ENCODE results near the gene USP47. TPM values are rescaled to one million over a fixed set of nuclear protein-coding genes. Genes with fewer than 3 reads are reported as not detected.

USP47 gene
- total and polyA plus RNA-seq, 2 of the 13 experiments (the other 11 are each of a cell fraction or from before 2014, with no cell fraction given) = 12.2 to 52.7 TPM

DNA sequence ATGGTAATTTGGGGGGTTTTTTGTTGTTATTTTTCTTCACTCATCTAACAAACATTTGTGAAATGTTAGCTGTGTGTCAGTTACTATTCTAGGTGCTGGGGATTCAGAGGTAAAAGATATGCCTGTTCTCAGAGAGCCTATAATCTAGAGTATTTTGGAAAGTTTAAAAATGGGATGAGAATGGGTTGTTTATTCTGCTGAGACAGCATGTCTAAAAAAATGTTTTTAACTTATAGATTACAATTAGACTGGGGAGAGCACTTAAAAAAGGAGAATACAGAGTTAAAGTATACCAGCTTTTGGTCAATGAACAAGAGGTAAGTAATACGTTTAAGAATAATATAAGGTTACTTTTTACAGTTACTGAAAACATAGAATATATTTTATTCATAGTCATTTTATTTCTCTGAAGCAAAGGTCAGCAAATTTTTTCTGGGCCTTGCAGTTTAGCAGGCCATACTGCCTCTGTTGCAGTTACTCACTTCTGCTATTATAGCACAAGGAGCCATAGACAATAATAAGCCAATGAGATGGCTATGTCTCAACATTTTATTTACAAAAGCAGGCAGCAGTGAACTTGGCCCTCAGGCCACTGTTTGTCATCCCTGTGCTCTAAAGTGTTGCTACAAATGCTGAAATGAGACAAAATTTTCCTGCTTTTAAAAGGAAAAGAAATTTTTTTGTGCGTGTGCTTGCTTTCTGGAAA lies 106.6 kb downstream of the USP47 start (continued):
- TF ChIP-seq KDM5B (CRISPR knock-in tag; IDR thresholded peaks at IDR 0.05; ENCODE audit: borderline replicate concordance) (no peak), ZMYM2 (CRISPR knock-in tag; IDR thresholded peaks at IDR 0.05) (no peak)

DNA sequence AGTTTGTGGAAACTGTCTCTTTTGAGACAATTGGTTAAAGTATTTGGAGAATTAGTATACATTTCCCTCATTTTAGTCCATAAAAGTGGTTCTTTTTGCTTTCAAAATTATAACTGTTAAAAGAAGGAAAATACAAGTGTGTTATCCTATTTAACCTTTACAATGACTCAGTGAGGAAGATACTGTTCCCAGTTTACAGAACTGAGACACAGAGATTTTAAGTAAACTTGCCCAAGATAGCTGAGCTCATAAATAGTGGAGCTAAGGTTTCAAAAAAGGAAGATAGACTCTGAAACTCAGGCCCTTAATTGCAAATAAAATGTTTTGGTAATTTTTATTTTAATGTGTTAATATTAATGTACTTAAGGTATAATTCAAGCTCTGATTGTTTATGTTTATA lies 107.7 kb downstream of the USP47 start:
- H3K27ac ChIP-seq (ENCODE audit: extremely low read length, insufficient read depth, low read length) = no peak overlapping the region
- ATAC-seq = no peak
- CTCF ChIA-PET (ENCODE audit: low intra/inter-chr PET ratio, low total read pairs) = no interaction called here

More for the DNA sequence above, 107.7 kb downstream of the USP47 start:
- no peak overlapping the region for H2AFZ ChIP-seq (ENCODE audit: low read length)
- intact Hi-C loops (cut with micrococcal nuclease; ENCODE audit: unreplicated experiment) = no loop called here
- peaks cover 3% of the 10 kb centered on the region; the same call in 1 of the 2 replicates for H4K20me1 ChIP-seq (ENCODE audit: insufficient read depth, low read length)
- no peak overlapping the region for H3K9ac ChIP-seq (ENCODE audit: insufficient read depth, low read depth, low read length)
- H3K79me2 ChIP-seq (ENCODE audit: insufficient read depth, low read length) = no peaks in the 10 kb centered on the region
- H3K4me3 ChIP-seq (replicated peaks in 1 of 3; ENCODE audit: insufficient read depth in 1 of 3, low read depth in 2 of 3, low read length in 3 of 3) = no peak overlapping the region
- H3K4me2 ChIP-seq (ENCODE audit: low read depth, low read length) = no peak overlapping the region
- BruUV-seq (replicated peaks) = no TSS peak
- in situ Hi-C loops (cut with HindIII; ENCODE audit: extremely low pct_ligation_motif_present, low pct_unique_long_range_greater_than_20kb) = no loop called here
- POLR2A ChIA-PET = no interaction called here
- TF ChIP-seq KMT2A (CRISPR knock-in tag; IDR thresholded peaks at IDR 0.05) (no peak), HMGA1 (CRISPR knock-in tag; conservative IDR thresholded peaks at IDR 0.05) (no peak), ZNF235 (CRISPR knock-in tag; IDR thresholded peaks at IDR 0.05; ENCODE audit: borderline replicate concordance) (no peak)
- TF ChIP-seq, protein P1, sequence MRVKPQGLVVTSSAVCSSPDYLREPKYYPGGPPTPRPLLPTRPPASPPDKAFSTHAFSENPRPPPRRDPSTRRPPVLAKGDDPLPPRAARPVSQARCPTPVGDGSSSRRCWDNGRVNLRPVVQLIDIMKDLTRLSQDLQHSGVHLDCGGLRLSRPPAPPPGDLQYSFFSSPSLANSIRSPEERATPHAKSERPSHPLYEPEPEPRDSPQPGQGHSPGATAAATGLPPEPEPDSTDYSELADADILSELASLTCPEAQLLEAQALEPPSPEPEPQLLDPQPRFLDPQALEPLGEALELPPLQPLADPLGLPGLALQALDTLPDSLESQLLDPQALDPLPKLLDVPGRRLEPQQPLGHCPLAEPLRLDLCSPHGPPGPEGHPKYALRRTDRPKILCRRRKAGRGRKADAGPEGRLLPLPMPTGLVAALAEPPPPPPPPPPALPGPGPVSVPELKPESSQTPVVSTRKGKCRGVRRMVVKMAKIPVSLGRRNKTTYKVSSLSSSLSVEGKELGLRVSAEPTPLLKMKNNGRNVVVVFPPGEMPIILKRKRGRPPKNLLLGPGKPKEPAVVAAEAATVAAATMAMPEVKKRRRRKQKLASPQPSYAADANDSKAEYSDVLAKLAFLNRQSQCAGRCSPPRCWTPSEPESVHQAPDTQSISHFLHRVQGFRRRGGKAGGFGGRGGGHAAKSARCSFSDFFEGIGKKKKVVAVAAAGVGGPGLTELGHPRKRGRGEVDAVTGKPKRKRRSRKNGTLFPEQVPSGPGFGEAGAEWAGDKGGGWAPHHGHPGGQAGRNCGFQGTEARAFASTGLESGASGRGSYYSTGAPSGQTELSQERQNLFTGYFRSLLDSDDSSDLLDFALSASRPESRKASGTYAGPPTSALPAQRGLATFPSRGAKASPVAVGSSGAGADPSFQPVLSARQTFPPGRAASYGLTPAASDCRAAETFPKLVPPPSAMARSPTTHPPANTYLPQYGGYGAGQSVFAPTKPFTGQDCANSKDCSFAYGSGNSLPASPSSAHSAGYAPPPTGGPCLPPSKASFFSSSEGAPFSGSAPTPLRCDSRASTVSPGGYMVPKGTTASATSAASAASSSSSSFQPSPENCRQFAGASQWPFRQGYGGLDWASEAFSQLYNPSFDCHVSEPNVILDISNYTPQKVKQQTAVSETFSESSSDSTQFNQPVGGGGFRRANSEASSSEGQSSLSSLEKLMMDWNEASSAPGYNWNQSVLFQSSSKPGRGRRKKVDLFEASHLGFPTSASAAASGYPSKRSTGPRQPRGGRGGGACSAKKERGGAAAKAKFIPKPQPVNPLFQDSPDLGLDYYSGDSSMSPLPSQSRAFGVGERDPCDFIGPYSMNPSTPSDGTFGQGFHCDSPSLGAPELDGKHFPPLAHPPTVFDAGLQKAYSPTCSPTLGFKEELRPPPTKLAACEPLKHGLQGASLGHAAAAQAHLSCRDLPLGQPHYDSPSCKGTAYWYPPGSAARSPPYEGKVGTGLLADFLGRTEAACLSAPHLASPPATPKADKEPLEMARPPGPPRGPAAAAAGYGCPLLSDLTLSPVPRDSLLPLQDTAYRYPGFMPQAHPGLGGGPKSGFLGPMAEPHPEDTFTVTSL (CRISPR knock-in tag; IDR thresholded peaks at IDR 0.05; ENCODE audit: borderline replicate concordance) = no peak
- TF ChIP-seq, protein P2, sequence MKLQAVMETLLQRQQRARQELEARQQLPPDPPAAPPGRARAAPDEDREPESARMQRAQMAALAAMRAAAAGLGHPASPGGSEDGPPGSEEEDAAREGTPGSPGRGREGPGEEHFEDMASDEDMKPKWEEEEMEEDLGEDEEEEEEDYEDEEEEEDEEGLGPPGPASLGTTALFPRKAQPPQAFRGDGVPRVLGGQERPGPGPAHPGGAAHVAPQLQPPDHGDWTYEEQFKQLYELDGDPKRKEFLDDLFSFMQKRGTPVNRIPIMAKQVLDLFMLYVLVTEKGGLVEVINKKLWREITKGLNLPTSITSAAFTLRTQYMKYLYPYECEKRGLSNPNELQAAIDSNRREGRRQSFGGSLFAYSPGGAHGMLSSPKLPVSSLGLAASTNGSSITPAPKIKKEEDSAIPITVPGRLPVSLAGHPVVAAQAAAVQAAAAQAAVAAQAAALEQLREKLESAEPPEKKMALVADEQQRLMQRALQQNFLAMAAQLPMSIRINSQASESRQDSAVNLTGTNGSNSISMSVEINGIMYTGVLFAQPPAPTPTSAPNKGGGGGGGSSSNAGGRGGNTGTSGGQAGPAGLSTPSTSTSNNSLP (IDR thresholded peaks at IDR 0.05; ENCODE audit: low read depth, low read length) = no peak
- TF ChIP-seq, protein P3, sequence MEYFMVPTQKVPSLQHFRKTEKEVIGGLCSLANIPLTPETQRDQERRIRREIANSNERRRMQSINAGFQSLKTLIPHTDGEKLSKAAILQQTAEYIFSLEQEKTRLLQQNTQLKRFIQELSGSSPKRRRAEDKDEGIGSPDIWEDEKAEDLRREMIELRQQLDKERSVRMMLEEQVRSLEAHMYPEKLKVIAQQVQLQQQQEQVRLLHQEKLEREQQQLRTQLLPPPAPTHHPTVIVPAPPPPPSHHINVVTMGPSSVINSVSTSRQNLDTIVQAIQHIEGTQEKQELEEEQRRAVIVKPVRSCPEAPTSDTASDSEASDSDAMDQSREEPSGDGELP (IDR thresholded peaks at IDR 0.05; ENCODE audit: borderline replicate concordance, low read depth) = no peak
- peaks cover 5 to 26% of the 10 kb centered on the region in 2 experiments for H3K36me3 ChIP-seq (replicated peaks in 1 of 2; ENCODE audit: control insufficient read depth in 1 of 2, insufficient read depth in 2 of 2, low read length in 2 of 2)
- FAIRE-seq (no peak), DNase-seq (ENCODE audit: low spot score) (no peak)
- H3K9me3 ChIP-seq (ENCODE audit: low read length) = no peaks in the 10 kb centered on the region
- peaks cover 17% of the 10 kb centered on the region for H3K4me1 ChIP-seq (ENCODE audit: insufficient read depth, low read length)
- no peaks in the 10 kb centered on the region for H3K27me3 ChIP-seq (ENCODE audit: control insufficient read depth in 1 of 2, insufficient read depth in 2 of 2, low read length in 2 of 2)
